HL-60 (cell line): ENCODE data around the gene LIMS1.

Experiments
- DNase-seq, 2 experiments: peaks; one replicate each; pipeline ENCODE4 v3.0.0-alpha.2; 2010 to 2020; ENCODE audit warnings: low read depth in 1 of 2, low spot score in 1 of 2
- H3K27ac ChIP-seq: fragments of 250-450 bp; sonication (Bioruptor Pico); replicated peaks from 2 replicates; pipeline ENCODE4 v1.5.1; 2020; ENCODE audit warnings: mild to moderate bottlenecking, moderate library complexity
- H3K27me3 ChIP-seq: fragments of 250-450 bp; sonication (Bioruptor Pico); 2 replicates; pipeline ENCODE4 v1.5.1; 2021; ENCODE audit warnings: mild to moderate bottlenecking, moderate library complexity; ENCODE audit not compliant: insufficient read depth, poor library complexity, severe bottlenecking
- H3K4me3 ChIP-seq: replicated peaks from 2 replicates; pipeline ENCODE4 v1.5.1; 2011; ENCODE audit warnings: mild to moderate bottlenecking, control low read depth, low read length; ENCODE audit not compliant: insufficient read depth
- GABPA ChIP-seq: IDR thresholded peaks from 2 replicates; pipeline ENCODE4 v1.6.1; 2012; ENCODE audit warnings: low read depth
- POLR2AphosphoS5 ChIP-seq: IDR thresholded peaks from 2 replicates; pipeline ENCODE4 v1.6.1; 2012; ENCODE audit warnings: low read depth
- SPI1 ChIP-seq: IDR thresholded peaks from 2 replicates; pipeline ENCODE4 v1.6.1; 2012; ENCODE audit warnings: low read depth, mild to moderate bottlenecking, borderline replicate concordance
- TF ChIP-seq, protein P1 (sequence below): IDR thresholded peaks from 2 replicates; pipeline ENCODE4 v1.6.1; 2012; ENCODE audit warnings: low read depth; ENCODE audit not compliant: insufficient replicate concordance
- TF ChIP-seq, protein P2 (sequence below): IDR thresholded peaks from one replicate; pipeline ENCODE4 v1.5.1; 2011; ENCODE audit warnings: low read length, control low read depth, inconsistent platforms; ENCODE audit not compliant: insufficient read depth

Gene LIMS1

DNA sequence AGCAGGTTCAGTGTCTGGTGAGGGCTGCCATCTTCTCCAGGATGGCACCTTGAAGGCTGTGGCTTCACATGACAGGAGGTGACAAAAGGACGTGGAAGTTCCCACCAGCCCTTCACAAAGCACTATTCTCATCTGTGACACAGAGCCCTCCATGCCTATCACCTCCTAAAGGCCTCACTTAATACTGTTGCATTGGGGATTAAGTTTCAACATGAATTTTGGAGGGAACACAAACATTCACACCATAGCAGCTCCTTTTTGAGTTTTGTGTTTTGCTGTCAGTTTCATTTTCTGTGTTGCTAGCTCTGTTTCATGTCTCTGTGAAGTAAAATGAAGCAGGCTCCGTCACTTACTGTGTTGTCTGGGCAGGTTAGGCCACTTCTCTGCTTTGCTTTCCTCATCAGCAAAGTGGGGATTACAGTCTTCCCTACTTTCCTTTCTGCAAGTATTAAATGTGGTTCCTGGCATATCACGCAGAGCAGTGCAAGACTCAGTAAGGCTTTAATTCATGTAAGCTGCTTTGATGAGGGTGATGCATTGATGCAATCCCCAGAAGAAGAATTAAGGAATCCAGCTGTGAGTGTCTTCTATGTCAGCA is 31.6 kb downstream of the LIMS1 start:
- no peak overlapping the region for H3K27ac ChIP-seq
- no peak for TF ChIP-seq GABPA
- no peak for TF ChIP-seq SPI1
- TF ChIP-seq POLR2AphosphoS5: no peak
- H3K4me3 ChIP-seq: no peak overlapping the region
- DNase-seq: no peak
- no peaks in the 10 kb centered on the region for H3K27me3 ChIP-seq

DNA sequence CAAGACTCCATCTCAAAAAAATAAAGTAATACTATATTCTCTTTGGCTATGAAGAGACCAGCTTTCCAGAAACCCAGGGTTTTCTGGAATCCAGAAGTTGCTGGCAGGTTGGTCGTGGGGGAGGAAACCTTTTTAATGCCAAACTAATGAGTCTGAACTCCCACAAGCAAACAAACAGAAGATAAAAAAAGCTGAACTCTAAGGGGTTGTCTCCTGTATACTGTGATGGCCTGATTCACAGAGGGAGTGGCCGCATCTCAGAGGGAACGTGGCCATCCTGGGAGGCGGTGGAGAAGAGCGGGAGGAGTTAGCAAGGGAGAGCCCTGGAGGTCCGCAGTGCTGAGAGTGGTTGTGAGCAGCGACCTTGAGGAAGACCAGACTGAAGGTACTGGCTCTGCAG is 36.1 kb downstream of the LIMS1 start:
- H3K27ac ChIP-seq: no peak overlapping the region
- H3K27me3 ChIP-seq: no peaks in the 10 kb centered on the region
- no peak for DNase-seq
- no peak overlapping the region for H3K4me3 ChIP-seq
- TF ChIP-seq SPI1 (no peak), POLR2AphosphoS5 (no peak), GABPA (no peak)
- TF ChIP-seq, protein P1, sequence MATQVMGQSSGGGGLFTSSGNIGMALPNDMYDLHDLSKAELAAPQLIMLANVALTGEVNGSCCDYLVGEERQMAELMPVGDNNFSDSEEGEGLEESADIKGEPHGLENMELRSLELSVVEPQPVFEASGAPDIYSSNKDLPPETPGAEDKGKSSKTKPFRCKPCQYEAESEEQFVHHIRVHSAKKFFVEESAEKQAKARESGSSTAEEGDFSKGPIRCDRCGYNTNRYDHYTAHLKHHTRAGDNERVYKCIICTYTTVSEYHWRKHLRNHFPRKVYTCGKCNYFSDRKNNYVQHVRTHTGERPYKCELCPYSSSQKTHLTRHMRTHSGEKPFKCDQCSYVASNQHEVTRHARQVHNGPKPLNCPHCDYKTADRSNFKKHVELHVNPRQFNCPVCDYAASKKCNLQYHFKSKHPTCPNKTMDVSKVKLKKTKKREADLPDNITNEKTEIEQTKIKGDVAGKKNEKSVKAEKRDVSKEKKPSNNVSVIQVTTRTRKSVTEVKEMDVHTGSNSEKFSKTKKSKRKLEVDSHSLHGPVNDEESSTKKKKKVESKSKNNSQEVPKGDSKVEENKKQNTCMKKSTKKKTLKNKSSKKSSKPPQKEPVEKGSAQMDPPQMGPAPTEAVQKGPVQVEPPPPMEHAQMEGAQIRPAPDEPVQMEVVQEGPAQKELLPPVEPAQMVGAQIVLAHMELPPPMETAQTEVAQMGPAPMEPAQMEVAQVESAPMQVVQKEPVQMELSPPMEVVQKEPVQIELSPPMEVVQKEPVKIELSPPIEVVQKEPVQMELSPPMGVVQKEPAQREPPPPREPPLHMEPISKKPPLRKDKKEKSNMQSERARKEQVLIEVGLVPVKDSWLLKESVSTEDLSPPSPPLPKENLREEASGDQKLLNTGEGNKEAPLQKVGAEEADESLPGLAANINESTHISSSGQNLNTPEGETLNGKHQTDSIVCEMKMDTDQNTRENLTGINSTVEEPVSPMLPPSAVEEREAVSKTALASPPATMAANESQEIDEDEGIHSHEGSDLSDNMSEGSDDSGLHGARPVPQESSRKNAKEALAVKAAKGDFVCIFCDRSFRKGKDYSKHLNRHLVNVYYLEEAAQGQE: no peak
- TF ChIP-seq, protein P2, sequence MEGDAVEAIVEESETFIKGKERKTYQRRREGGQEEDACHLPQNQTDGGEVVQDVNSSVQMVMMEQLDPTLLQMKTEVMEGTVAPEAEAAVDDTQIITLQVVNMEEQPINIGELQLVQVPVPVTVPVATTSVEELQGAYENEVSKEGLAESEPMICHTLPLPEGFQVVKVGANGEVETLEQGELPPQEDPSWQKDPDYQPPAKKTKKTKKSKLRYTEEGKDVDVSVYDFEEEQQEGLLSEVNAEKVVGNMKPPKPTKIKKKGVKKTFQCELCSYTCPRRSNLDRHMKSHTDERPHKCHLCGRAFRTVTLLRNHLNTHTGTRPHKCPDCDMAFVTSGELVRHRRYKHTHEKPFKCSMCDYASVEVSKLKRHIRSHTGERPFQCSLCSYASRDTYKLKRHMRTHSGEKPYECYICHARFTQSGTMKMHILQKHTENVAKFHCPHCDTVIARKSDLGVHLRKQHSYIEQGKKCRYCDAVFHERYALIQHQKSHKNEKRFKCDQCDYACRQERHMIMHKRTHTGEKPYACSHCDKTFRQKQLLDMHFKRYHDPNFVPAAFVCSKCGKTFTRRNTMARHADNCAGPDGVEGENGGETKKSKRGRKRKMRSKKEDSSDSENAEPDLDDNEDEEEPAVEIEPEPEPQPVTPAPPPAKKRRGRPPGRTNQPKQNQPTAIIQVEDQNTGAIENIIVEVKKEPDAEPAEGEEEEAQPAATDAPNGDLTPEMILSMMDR: no peak

DNA sequence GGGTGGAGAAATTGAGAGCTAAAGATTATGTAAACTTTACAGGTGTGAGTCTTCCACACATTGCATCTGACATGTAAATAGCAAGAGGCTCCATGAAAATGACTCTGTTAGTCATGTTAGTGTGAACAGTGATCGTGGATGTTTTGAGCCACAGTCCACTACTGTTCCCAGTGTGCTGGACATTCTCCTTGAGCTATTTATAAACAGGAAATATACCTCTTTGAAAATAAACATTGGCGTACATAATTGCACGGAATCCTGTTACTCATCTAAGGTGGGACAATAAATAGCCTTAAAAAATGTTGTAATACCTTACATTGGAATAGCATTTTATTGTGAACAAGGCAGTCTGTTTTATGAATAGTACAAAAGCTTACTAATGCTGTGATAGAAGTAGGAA is 37.0 kb downstream of the LIMS1 start:
- Histone ChIP-seq H3K27me3 (no peaks in the 10 kb centered on the region), H3K27ac (no peak overlapping the region), H3K4me3 (no peak overlapping the region)
- TF ChIP-seq, protein P2: no peak
- TF ChIP-seq GABPA (no peak), SPI1 (no peak), POLR2AphosphoS5 (no peak)
- TF ChIP-seq, protein P1: no peak
- no peak for DNase-seq

DNA sequence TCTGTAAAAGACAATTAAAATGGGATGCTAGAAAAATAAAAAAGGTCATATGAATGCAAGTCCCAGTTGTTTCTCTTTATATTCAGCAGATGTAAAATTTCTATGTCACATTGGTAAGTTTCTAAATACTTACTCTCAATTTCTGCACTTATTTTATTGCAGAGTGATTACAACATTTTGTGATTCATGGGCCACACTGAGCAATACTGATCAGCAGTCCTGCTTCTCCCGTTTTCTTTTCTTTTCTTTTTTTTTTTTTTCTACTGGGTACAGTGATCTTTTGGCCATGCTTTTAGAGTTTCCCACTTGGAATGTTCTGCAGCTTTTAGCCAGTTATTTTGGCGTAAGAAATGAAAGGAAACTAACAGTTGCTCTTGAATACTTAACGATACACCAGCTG is 38.8 kb downstream of the LIMS1 start:
- Histone ChIP-seq H3K27ac (no peak overlapping the region), H3K4me3 (no peak overlapping the region), H3K27me3 (no peaks in the 10 kb centered on the region)
- TF ChIP-seq, protein P1: no peak
- TF ChIP-seq POLR2AphosphoS5 (no peak), SPI1 (no peak), GABPA (no peak)
- TF ChIP-seq, protein P2: no peak
- DNase-seq: no peak
